ENCODE measurements around the gene CALN1.

CALN1 gene

GRCh38 chr7:72170475-72170874 is 241.7 kb downstream of the CALN1 start:
- no peak for DNase-seq

- DNase-seq, result no peak
These were observed 248.9 kb downstream of the CALN1 start for GRCh38 chr7:72163271-72163670.

- DNase-seq, result no peak
These were observed 250.6 kb downstream of the CALN1 start for GRCh38 chr7:72161534-72161933.

- DNase-seq, result no peak
These were observed 252.2 kb downstream of the CALN1 start for GRCh38 chr7:72159911-72160310.

- no peak for DNase-seq
These were observed 255.5 kb downstream of the CALN1 start for GRCh38 chr7:72156671-72157070.

- DNase-seq, result no peak
These were observed 259.0 kb downstream of the CALN1 start for GRCh38 chr7:72153132-72153512.

- DNase-seq, result no peak
These were observed 259.7 kb downstream of the CALN1 start for GRCh38 chr7:72152161-72153131.

GRCh38 chr7:72140566-72140965 is 271.6 kb downstream of the CALN1 start:
- DNase-seq, result no peak

- DNase-seq, result no peak
These were observed 285.0 kb downstream of the CALN1 start for GRCh38 chr7:72127136-72127535.

GRCh38 chr7:72123913-72124312 is 288.2 kb downstream of the CALN1 start:
- DNase-seq, result no peak

GRCh38 chr7:72118366-72118765 is 293.8 kb downstream of the CALN1 start:
- DNase-seq, result no peak

- DNase-seq, result no peak
These were observed 298.0 kb downstream of the CALN1 start for GRCh38 chr7:72114129-72114528.

- no peak for DNase-seq
These were observed 299.1 kb downstream of the CALN1 start for GRCh38 chr7:72112992-72113391.

- DNase-seq, result no peak
These were observed 299.6 kb downstream of the CALN1 start for GRCh38 chr7:72112530-72112929.

- no peak for DNase-seq
These were observed 301.1 kb downstream of the CALN1 start for GRCh38 chr7:72111086-72111485.

- no peak for DNase-seq
These were observed 302.6 kb downstream of the CALN1 start for GRCh38 chr7:72109566-72109965.

GRCh38 chr7:72106405-72106804 is 305.7 kb downstream of the CALN1 start:
- no peak for DNase-seq

GRCh38 chr7:72101444-72101843 is 310.7 kb downstream of the CALN1 start:
- DNase-seq, result no peak

GRCh38 chr7:72099784-72100183 is 312.4 kb downstream of the CALN1 start:
- no peak for DNase-seq

- DNase-seq, result no peak
These were observed 313.1 kb downstream of the CALN1 start for GRCh38 chr7:72098807-72099580.

GRCh38 chr7:72097226-72097625 is 314.9 kb downstream of the CALN1 start:
- no peak for DNase-seq

- DNase-seq, result no peak
These were observed 319.4 kb downstream of the CALN1 start for GRCh38 chr7:72092769-72093168.

- no peak for DNase-seq
These were observed 324.2 kb downstream of the CALN1 start for GRCh38 chr7:72087926-72088325.

All from activated CD4-positive, alpha-beta T cell treated with anti-CD3 and anti-CD28 coated beads for 4 hours (primary cell).